ENCODE results near the gene CFAP53.

The CFAP53 gene

GRCh38 chr18:50287441-50288347 lies 21.4 kb upstream of the CFAP53 start, which contains the start of gene CXXC1:
TSS of gene CXXC1 (minus strand) at chr18:50287692. CDS start at chr18:50287589, 103 bp downstream.
- peak; percentile 98 for DNase-seq

DNA sequence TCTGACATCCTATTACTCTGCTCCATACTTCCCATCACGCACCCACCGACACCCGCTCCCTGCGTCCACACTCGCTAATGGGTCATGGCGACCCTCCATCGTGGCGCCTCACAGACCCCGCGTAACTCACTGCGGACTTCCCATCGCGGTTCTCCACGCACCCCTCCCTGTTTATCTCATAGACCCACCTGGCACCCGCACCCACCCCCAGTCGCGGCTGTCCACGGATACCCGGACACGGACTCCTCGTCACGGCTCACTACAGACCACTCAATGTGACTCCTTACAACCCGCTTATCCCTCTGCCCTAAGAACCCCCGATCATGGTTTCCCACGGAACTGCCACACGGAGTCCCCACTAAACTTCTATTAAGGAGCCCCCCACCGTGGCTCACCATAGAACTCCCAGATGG lies 20.7 kb upstream of the CFAP53 start:
- no peak for DNase-seq

DNA sequence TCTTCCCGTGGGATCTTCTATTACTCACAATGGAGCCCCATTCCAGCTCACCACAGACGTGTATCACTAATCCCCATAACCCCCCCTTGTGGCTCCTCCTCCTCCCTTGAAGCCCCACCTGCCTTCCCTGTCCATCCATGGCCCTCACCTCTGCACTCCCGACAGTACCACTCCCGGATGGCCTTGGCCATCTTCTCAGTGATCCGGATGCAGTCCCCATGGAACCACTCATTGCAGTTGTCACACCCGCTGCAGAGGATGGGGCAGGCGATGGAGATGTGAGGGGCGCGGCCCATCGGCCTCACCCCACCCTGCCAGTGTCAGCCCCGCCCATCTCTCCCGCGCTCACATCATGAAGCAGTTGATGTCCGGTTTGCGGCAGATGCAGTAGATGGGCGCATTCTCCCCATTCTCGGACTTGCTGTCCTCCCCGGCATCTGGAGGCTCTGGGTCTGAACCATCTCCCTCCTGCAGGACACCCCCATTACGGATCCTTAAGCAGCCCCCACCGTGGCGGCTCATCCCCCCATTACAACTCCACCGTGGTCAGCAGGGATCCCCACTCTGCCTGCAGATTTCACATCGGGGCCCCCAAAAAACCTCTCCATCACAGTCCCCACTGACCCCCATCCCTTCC lies 20.2 kb upstream of the CFAP53 start:
- no peak for DNase-seq

GRCh38 chr18:50285631-50286321 lies 19.5 kb upstream of the CFAP53 start:
- no peak for DNase-seq

GRCh38 chr18:50285071-50285470 lies 18.8 kb upstream of the CFAP53 start:
- DNase-seq: no peak

DNA sequence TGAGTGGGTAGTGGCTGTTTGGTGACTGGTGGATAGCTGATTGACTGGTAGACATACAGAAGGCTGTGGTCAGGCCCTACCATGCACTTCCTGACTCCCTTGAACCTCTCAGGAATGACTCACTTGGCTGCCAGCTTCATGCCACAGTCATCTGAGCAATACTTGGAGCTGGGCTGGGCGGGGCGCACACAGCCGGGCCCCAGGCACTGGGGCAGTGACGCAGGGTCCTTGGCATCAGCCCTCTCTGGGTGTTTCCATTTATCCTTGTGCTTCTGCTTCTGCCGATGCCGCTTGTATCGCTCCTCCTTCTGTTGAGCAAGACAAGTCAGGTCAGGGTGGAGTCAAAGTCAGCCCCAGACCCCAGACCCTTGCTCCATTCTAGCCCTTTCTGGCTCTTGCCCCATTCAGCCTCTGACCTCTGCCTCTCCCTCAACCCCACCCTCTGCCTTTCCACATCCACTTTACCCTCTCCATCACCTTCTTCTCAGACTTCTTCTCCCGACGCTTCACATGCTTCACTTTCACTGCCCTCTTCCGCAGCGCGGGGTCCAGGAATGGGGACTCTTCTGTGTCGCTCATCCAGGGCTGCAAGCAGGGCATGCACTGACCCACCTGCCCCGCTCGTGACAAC lies 18.1 kb upstream of the CFAP53 start:
- no peak for DNase-seq

GRCh38 chr18:50283469-50284209 lies 17.3 kb upstream of the CFAP53 start:
- DNase-seq: no peak

- no peak for DNase-seq
These were observed 16.4 kb upstream of the CFAP53 start for GRCh38 chr18:50282521-50283335.

DNA sequence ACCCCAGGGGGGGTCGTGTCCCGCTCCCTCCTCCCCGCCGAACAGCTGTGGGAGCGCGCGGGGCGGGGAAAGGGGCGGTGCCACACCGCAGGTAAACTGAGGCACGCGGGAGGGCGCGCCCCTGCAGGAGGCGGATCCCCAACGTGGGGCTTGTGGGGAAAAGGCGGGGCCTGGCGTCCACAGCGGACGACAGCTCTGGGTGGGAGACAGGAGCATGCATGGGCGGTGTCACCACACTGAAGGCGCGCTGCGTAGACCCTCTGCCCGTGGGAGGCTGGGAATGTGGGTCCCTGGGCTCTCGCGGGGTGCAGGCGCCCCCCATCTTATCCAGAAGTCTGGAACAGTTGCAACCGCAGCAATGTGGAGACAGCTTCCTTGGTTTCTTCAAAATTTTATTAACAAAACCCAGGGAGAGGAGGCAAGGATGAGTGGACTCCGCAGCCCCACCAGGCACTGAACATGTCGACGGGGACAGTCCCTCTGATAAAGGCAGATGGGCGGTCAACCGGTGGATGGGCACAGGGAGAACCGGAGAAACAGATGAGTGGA lies 15.8 kb upstream of the CFAP53 start:
- DNase-seq: no peak

DNA sequence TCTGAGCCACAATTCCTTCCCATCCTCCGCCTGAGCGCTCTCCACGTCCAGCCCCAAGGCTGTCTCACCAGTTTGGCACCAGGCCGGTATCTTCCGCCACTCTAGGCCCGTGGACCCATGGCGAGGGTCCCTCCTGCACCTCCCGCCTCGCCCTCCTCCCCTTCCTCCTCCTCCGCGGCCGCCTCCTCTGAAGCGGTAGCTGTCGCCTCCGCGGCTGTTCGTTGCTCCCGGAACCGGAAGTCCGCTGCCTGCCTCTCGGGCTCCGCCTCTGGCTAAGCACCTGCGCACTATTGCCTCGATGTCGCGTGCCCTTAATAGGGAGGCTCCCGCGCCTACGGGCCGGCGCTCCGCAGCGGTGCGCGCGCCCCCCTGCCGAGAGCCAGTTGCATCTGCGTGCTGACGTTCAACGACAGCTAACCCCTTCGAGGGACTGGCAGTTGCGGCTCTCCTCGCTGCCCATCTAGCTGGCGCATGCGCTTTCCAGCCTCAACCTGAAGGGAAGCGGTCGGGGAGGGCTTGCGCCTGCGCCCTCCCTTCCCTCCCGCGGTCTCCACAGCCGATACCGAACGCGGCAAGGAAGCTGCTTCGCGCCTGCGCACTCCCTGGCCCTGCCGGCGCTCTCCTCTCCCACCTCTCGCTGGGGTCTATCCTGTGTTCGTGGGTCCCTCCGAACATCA lies 15.1 kb upstream of the CFAP53 start, which contains the start of gene MBD1:
Gene MBD1 (minus strand): TSS at position 229 of the 677 bp plus-strand sequence. CDS start 1,531 bp downstream, outside the sequence.
- DNase-seq: peak; percentile 97

DNA sequence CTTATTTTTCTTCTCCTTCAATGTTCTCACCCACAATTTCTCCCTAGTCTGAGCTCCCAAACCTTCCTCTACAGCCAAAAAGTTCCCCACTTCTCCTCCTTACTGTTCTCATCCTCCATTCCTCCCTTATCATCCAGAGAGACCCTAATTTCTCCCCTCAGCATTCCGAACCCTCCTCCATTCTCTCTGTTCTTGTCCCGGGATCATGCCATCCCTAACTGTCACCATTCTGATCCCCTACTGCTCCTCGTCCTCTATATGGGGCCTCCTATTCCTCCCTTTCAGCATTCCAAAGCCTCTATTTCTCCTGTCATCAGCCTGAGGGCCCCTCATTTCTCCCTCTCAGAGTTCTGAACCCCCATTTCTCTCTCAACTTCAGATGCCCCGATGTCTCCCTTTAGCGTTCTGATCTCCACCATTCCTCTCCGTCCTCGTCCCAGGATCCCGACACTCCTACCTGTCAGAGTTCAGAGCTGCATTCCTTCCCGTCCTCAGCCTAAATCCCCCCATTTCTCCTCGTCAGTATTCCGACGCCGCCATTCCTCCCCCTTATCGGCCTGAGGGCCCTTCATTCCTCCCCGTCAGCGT lies 14.5 kb upstream of the CFAP53 start:
- DNase-seq: no peak

DNA sequence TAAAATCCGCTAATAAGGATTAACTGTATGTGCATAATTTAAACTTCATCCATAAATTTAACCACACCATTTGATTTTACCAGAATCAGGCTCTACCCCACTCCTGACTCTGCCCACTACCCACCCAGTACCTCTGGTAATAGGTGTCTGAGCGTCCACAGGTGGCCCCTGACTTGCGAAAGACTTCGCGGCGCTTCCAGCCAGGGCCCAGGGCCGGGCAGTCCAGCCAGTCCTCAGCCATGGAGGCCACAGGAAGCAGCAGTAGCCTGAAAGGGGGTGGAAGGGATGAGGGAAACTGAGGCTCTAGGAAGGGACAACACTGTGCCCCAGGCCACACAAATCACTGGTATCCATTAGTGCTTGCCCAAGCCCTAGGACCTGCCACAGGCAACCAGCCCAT lies 13.5 kb upstream of the CFAP53 start:
- DNase-seq: no peak

- no peak for DNase-seq
These were observed 11.6 kb upstream of the CFAP53 start for GRCh38 chr18:50277942-50278341.

DNA sequence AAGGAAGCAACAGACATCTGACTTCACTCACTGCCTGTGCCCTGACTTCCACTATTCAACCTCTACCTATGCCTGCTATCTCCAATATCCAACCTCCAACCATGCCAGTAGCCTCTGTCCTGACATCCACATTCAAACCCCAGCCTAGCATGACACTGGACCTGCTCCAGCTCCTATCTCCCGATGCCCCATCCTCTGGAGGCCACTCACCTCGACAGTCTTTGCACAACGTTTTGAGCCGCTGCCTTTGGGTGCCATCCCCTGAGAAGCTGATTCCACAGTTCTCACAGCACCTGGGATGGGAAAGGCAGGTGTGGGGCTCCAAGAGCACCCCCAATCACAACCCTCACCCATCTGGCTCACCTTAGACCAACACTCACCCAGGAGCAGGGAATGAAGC lies 10.2 kb upstream of the CFAP53 start:
- DNase-seq: no peak

DNA sequence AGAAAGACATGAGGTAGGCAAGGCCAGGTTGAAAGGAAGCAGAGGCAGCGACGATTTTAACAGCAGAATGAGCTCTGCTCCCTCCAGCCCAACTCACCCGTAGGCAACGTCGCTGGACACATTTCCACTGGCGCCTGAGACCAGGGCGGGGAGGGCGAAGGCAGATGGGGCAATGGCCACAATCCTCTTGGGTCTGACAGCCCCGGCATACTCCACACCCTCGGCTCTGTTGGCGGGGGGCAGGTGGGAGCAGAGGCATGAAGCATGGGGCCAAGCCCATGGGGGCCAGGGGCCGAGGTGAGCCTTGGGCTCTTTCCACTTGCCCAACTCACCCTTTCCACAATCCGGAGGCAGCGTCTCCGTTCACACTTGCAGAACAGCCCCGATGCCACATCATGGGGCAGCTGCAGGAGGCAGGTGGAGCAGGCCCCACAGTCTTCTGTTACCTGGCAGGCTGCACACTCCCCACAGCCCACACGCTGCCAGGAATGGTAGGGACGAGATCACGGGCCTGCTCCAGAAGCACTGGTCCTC lies 9.3 kb upstream of the CFAP53 start:
- DNase-seq: no peak

DNA sequence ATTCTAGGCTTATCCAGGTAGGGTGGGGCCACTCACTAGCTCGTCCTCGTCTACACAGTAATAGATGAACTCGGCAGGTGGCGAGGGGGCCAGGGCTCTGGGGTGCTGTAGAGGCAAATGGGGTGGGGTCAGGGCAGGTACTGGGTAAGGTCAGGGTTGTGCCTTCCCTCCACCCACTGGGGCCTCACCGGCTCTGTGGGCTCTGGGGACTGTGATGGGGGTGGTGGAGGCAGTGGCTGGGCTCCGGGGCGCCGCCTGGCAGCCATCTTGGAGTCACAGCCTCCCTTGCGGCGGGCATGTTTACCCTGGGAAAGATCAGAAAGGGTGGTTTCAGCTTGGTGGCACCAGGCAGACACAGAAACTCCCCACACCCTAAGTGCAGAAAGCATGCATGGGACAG lies 8.6 kb upstream of the CFAP53 start:
- DNase-seq: no peak

GRCh38 chr18:50274044-50274442 lies 7.7 kb upstream of the CFAP53 start:
- DNase-seq: no peak

DNA sequence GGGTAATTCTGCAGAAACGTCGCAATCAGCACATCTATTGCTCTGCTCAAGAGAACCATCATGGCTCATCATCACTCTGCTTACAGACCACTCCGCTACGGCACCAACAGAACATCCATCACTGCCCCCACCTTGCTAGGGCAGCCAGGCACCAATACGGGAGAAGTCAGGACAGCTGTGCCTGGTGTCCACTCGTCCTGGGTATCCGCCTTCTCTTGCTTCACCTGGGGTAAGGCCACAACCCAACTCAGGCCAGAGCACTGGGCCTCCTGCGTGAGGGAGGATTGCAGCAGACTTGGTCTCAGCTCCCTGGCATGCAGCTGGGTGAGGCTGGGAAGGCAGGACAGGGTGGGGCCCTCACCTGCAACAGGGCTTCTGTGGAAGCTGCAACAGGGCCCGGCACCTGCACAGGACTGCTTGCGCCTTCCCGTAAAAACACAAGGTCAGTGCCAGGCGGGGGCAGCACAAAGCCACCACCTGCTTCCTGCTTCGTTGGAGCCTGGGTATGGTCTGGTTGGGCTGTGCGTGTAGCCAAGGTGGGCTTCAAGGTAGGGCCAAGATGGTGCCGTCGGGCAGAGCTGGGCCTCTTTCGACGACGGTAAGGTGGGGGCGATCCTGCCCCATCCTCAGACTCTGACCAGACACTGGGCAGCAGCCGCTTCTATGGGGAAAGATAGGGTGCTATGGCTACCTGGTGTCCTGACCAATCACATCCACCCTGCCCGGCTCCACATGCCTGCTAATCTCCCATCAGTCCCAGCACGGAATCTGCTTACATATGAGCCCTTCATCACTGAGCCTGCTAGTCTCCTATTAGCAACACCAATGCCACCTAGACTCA lies 7.1 kb upstream of the CFAP53 start:
- no peak for DNase-seq

- no peak for DNase-seq
These were observed 6.3 kb upstream of the CFAP53 start for GRCh38 chr18:50272568-50272967.

Data from stimulated activated CD4-positive, alpha-beta T cell treated with anti-CD3 and anti-CD28 coated beads, Interleukin-4, amount 100 ng/mL, for 24 hours (primary cell).